Stomach smooth muscle (tissue), 2 donors: ENCODE data around the gene TMEM33.

Experiments used
- H3K27ac ChIP-seq: one replicate; pipeline ENCODE4 v1.7.0; 2013; ENCODE audit warnings: mild to moderate bottlenecking, low read length, inconsistent platforms
- H3K27me3 ChIP-seq, 2 donors: one replicate each; pipeline ENCODE4 v1.7.0; 2013; ENCODE audit warnings: low read length in 2 of 2; ENCODE audit not compliant: insufficient read depth in 2 of 2, control insufficient read depth in 1 of 2
- H3K36me3 ChIP-seq, 2 donors: one replicate each; pipeline ENCODE4 v1.7.0; 2013; ENCODE audit warnings: low read length in 2 of 2; ENCODE audit not compliant: control insufficient read depth in 2 of 2, insufficient read depth in 2 of 2
- H3K4me1 ChIP-seq: one replicate; pipeline ENCODE4 v1.7.0; 2013; ENCODE audit warnings: low read length; ENCODE audit not compliant: control insufficient read depth, insufficient read depth
- H3K4me3 ChIP-seq, 2 donors: one replicate each; pipeline ENCODE4 v1.7.0; 2013; ENCODE audit warnings: low read length in 2 of 2
- H3K9ac ChIP-seq, 2 donors: one replicate each; pipeline ENCODE4 v1.7.0; 2013; ENCODE audit warnings: low read length in 2 of 2, mild to moderate bottlenecking in 1 of 2
- H3K9me3 ChIP-seq, 2 donors: one replicate each; pipeline ENCODE4 v1.7.0; 2013; ENCODE audit warnings: low read length in 2 of 2; ENCODE audit not compliant: control insufficient read depth in 2 of 2
- donor health status: healthy.
- donor health status: Pancreatic carcinoma.

The TMEM33 gene

DNA sequence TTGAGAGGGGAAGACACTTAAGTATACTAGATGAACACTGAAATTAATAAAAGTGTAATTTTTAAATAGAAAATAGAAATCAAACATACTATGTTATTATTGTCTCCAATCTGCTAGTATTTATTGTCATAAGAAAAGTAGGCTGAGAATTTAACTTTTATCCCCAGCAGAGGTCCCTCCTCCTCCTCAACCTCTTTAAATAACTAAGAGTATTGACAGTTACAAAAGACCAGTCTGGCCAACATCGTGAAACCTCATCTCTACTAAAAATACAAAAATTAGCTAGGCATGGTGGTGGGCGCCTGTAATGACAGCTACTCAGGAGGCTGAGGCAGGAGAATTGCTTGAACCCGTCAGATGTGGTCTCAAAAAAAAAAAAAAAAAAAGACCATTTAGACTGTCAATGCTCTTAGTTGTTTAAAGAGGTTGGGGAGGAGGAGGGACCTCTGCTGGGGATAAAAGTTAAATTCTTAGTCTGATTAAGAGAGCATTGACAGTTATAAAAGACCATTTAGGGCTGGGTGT, 59.3 kb downstream of the TMEM33 start:
- peaks cover 11% of the 10 kb centered on the region for H3K4me1 ChIP-seq
- H3K36me3 ChIP-seq = peaks cover 0 to 3% of the 10 kb centered on the region in 2 donors
- no peak overlapping the region for H3K4me3 ChIP-seq
- H3K9ac ChIP-seq = no peak overlapping the region
- H3K9me3 ChIP-seq = no peaks in the 10 kb centered on the region
- no peaks in the 10 kb centered on the region for H3K27me3 ChIP-seq
- H3K27ac ChIP-seq = no peak overlapping the region

DNA sequence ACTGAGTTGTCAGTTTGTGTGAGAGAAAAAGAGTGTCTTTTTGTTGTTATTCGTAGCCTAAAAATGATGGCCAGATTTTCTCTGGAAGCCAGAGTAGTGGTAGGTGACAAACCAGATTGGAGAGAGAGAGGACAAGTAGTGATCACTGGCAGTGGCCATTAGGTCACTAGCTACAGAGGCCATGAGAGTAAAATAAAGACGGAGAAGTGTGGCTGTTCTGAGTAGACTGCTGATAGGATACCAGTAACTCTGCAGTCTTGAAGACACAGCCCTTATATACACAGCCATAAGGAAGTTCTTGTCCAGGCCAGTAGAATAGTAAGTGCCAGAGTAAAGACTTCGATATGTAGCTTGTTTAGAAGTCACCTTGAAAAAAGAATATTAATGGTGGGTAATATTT, 62.8 kb downstream of the TMEM33 start:
- Histone ChIP-seq H3K9ac (no peak overlapping the region), H3K9me3 (no peaks in the 10 kb centered on the region), H3K27me3 (no peaks in the 10 kb centered on the region), H3K36me3 (peaks cover 0 to 3% of the 10 kb centered on the region in 2 donors), H3K4me3 (no peak overlapping the region), H3K27ac (no peak overlapping the region), H3K4me1 (no peaks in the 10 kb centered on the region)

DNA sequence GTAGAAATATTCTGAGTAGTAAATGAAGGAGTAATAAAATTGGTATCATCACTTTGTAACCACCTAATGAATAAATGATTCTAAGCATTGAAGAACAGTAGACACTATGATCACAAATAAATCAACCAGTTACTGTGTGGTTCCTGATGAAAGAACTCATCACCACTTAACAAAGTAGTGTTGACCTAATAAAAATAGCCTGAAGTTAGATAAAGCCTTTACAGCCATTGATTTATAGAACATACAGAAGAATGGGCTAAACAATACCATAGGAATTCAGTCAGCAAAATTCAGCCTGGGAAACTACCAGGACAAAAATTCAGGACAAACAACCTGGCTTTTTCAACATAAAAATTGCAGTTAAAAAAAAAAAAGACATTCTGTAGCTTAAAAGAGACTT, 64.1 kb downstream of the TMEM33 start:
- Histone ChIP-seq H3K9ac (no peak overlapping the region), H3K36me3 (peaks cover 0 to 5% of the 10 kb centered on the region in 2 donors), H3K4me3 (no peak overlapping the region), H3K9me3 (no peaks in the 10 kb centered on the region), H3K27ac (no peak overlapping the region), H3K4me1 (no peaks in the 10 kb centered on the region), H3K27me3 (no peaks in the 10 kb centered on the region)

- no peak overlapping the region for H3K27ac ChIP-seq
Observed at GRCh38 chr4:42008011-42008786, 73.0 kb downstream of the TMEM33 start.

More at GRCh38 chr4:42008011-42008786, 73.0 kb downstream of the TMEM33 start:
- H3K9me3 ChIP-seq = no peaks in the 10 kb centered on the region
- no peak overlapping the region for H3K9ac ChIP-seq
- no peaks in the 10 kb centered on the region for H3K27me3 ChIP-seq
- H3K4me3 ChIP-seq = no peak overlapping the region
- H3K4me1 ChIP-seq = no peaks in the 10 kb centered on the region
- H3K36me3 ChIP-seq = peaks cover 2 to 10% of the 10 kb centered on the region in 2 donors
